HS-27A (cell line): ENCODE measurements around the gene SPAG6.

Experiments used
- DNase-seq: peaks from one replicate; pipeline ENCODE4 v3.0.0-alpha.2; 2012; ENCODE audit warnings: low read depth, missing footprints

SPAG6 gene

GRCh38 chr10:22321924-22322640 lies 23.2 kb upstream of the SPAG6 start:
- no peak for DNase-seq

DNA sequence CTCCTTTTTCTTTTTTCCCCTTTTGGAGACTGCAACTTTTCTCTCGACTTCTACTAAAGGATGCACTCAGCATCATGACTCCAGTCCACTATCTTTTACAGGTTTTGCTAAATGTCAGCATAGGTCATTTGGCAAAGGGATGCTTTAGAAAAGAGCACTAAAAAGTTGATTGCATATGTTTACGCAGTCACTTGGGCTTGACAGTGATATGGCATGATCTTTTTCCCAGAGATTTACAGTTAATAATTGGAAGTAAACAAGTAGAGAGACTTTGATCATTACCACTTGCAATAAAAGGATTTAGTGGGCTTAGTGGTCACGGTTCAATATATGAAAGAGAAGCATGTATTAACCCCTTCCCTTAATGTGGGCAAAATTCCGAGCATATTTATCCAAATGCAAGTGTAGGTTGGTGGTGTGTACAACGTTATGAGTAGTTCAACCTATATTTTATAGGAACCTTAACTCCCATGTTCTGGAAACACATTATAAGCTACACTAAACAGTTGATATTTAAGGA lies 22.6 kb upstream of the SPAG6 start:
- DNase-seq = no peak

DNA sequence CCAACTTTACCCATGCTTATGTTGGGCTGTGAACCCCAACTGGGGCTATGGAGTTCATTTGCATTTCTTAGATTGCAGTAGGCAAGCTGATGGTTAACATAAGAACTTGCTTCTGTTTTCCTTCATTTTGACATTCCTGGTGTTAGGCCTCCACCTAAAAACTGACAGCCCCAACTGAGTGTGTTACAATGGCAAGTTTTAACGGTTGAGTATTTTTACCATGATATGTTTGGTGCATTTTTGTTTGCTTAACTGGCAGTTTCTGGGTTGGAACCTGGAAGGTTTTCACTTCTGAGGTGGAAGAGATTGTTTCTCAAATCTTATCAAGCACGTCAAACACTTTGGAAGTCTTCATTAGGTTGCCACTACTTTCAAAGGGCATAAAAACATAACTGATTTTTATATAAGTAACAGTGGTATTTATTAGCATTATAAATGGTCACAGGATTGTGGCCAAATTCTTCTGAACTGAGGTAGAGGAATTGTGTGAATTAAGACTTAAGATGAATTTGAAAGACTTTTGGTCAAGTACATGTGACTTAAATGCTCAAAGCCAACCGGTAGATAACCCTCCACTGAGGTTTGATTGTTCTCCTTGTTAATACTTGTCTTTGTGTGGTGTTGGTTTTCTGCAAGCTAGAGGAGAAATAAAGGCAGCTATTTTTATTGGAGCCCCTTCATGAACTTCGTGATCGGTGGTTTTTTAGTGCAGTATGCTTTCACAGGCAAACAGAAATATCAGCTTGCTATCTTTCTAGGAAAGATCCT lies 21.6 kb upstream of the SPAG6 start:
- DNase-seq = no peak

GRCh38 chr10:22324413-22324812 lies 20.9 kb upstream of the SPAG6 start:
- DNase-seq = no peak

- DNase-seq = no peak
Observed at GRCh38 chr10:22324893-22325271, 20.4 kb upstream of the SPAG6 start.

GRCh38 chr10:22325272-22326144 lies 19.8 kb upstream of the SPAG6 start:
- DNase-seq = no peak

GRCh38 chr10:22326145-22326702 lies 19.1 kb upstream of the SPAG6 start:
- no peak for DNase-seq

- DNase-seq = no peak
Observed at GRCh38 chr10:22329150-22329549, 16.1 kb upstream of the SPAG6 start.

DNA sequence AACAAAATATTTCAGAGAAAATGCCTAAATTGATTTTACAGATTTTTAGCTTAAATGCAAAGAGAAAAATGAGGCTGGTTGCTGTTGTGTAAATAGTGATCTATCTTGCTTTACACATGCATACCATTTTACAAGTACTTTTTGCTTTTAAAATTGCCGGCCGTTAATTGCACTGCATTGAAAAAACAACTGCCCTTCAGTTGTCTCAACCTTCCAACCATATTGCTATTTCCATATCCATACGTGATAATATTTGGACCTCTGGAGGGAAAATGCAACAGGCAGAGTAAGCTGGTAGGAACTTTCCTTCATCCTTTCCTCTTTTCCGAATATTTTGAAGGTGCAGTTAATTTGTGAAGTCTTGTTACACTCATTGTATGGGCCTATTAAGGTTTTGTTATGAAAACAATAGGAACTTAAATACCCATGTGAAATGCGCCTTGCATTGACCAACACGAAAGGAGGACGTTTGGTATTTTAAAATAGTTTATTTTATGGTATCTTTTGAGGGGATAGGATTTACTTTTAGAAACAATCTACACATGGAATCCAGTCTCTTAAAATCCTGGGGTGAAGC lies 13.1 kb upstream of the SPAG6 start:
- DNase-seq = no peak

DNA sequence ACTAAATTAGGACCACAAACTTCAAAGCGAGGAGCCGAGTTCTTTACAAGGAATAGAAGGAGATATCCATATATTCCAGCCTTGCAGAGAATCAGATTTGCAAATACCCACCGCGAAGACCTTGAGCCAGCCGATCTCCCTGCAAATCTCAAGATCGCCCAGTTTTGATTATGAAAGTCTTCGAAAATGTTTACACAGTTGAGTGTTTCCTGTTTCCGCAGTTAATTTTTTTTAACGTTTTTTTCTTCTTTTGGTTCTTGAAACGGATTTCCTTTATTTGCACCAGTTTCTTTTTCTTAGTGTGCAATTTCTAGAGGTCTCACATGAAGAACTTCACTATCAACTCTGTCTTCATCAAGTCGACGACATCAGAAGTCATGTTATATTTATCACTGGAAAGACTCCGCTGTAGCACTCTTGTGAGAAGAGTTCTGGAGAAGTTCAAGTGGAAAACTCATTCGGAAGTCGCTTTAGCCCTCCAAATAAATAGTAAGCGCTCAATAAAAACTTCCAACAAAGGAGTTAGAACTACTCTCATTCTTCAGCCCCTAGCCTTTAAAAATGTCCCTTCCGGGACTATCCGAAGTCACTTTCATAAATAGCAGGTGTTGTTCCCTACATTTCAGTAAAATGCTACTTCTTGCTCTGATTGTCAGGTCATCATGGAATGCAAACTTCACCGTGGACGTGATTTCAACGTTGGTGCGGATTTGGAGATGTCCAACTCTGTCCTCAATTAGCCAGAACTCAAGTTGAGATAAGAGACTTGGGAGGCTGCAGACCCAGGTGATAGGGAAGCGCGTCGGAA lies 11.9 kb upstream of the SPAG6 start:
- DNase-seq = no peak

DNA sequence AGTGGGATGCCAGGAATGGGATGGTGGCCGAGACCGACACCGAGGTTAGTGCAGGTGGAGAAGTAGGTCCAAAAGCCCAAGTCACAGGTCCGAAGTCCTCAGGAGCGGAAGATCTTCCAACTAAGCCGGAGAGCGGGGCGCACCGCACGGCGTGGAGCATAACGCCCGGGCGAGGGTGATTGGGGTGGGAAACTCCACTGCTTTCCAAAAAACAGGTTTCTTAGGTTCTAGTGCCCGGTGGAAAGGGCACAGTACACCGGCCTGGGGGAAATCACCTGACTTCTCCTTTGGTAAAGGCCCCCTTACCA lies 11.4 kb upstream of the SPAG6 start:
- no peak for DNase-seq

- no peak for DNase-seq
Observed at GRCh38 chr10:22334414-22335172, 10.7 kb upstream of the SPAG6 start.

- no peak for DNase-seq
Observed at GRCh38 chr10:22335173-22335933, 9.9 kb upstream of the SPAG6 start.

DNA sequence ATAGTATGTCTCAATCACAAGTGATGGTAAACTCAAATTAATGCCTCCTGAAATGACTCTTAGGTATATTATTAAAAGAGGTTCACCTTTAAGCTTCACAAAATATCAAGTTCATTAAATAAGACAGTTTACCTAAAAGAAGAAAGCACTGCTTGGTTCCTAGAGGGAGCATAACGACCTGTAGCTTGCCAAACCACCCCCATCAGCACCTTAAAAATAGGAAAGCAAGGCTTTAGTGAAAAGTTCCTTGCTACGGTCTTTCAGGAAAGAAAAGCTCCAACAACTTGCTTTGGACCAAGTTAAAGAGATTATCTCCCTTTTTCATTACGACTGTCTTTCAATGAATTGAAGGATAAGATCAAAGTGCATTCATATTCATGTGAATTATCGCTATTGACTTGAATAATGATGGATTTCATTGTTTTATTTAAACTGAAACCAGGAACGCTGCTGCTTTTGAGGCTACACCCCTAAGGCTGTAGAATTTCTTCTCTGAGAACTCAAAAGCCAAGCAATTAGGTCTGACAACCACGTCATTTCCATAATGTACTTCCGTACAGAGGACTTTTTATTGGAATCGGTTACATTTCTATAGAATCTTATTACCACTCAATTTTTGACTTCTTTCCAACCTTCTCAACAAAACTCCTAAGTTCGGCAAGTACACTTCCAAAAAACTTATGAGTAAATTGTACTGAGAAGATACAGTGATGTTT lies 7.0 kb upstream of the SPAG6 start:
- no peak for DNase-seq

GRCh38 chr10:22338931-22339330 lies 6.4 kb upstream of the SPAG6 start:
- no peak for DNase-seq

GRCh38 chr10:22339761-22340328 lies 5.5 kb upstream of the SPAG6 start:
- DNase-seq = no peak

DNA sequence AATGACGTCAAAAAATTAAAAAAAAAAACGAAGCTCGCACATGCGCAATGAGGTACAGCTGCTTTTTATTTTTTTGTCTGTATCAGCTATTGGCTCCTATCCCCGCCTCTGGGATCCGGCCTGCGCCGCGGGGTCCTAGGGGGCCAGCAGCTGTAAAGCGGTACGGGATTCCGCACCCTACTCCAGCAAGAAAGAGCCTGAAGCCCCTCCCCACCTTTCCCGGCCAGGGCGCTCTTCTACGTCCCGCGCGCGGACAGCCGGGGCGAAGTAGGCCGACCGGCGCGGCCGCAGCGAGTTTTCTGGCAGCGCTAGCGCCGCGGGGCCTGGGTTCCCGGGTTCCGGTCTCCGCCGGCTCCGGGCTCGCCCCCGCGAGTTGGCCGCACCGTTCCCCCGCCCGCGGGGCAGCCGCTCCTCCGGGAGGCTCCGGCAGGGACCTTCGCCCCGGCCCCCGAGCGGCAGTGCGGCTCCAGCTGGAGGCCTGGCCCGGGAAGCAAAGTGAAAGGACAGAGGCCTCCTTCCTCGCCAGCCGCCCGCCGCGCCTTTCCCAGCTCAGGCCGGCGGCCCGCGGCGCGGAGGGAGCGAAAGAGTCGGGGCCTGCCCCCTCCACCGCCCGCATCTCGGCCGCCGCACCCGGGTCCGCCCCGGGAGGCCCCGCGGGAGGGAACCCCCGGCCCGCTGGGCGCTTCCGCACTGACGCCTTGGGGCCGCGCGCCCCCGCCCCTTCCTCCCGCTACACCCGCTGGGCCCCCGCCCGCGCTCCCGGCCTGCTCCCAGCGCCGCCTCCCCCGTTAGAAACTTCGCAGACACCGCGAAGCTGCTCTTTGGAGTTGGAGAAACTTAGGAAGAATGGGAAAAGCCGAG lies 4.7 kb upstream of the SPAG6 start:
- DNase-seq = peak; percentile 62
